Activated CD4-positive, alpha-beta T cell treated with anti-CD3 and anti-CD28 coated beads for 4 hours (primary cell): Measurements from ENCODE around the gene IL13RA2.

ENCODE experiments used
- DNase-seq, 2 donors: peaks; one replicate each; pipeline ENCODE4 v3.0.0-alpha.2; 2020

IL13RA2 gene

GRCh38 chrX:114985967-114986592 is 31.3 kb downstream of the IL13RA2 start:
- DNase-seq, result no peak

- no peak for DNase-seq
These were observed 41.1 kb downstream of the IL13RA2 start for GRCh38 chrX:114976292-114976691.

- DNase-seq, result no peak
These were observed 44.4 kb downstream of the IL13RA2 start for GRCh38 chrX:114973013-114973412.

GRCh38 chrX:114970806-114971205 is 46.6 kb downstream of the IL13RA2 start:
- no peak for DNase-seq

GRCh38 chrX:114964374-114964773 is 53.0 kb downstream of the IL13RA2 start:
- no peak for DNase-seq

- DNase-seq, result no peak
These were observed 55.2 kb downstream of the IL13RA2 start for GRCh38 chrX:114962209-114962608.

- no peak for DNase-seq
These were observed 57.7 kb downstream of the IL13RA2 start for GRCh38 chrX:114959729-114960128.
